GM23248 (cell line): ENCODE results near the gene FPGT. TPM values are rescaled to one million over a fixed set of nuclear protein-coding genes. Genes with fewer than 3 reads are reported as not detected.
A peak's percentile ranks its signal among the peaks of the same experiment; 100 is the strongest.
"Not testable (repeated sequence)": the region's sequence is repeated elsewhere in the genome, so short reads cannot be mapped to it uniquely, and the experiment has no call there.

Experiments
- DNase-seq: peaks from one replicate; pipeline ENCODE4 v3.0.0-alpha.2; 2015
- H2AFZ ChIP-seq: fragments of 200-600 bp; sonication (generic); 2 replicates; pipeline ENCODE4 v1.6.1; 2016; ENCODE audit warnings: antibody characterized with exemption
- H3F3A ChIP-seq: fragments of 200-600 bp; sonication (generic); 2 replicates; pipeline ENCODE4 v1.6.1; 2016; ENCODE audit warnings: mild to moderate bottlenecking, antibody characterized with exemption, mixed run types; ENCODE audit not compliant: insufficient read depth
- H3K27ac ChIP-seq: fragments of 200-600 bp; sonication (generic); 2 replicates; pipeline ENCODE4 v1.5.1; 2016; ENCODE audit warnings: mild to moderate bottlenecking
- H3K27me3 ChIP-seq: fragments of 200-600 bp; sonication (generic); replicated peaks from 2 replicates; pipeline ENCODE4 v1.6.1; 2016; ENCODE audit warnings: mild to moderate bottlenecking; ENCODE audit not compliant: insufficient read depth
- H3K36me3 ChIP-seq: fragments of 200-600 bp; sonication (generic); 2 replicates; pipeline ENCODE4 v1.6.1; 2016; ENCODE audit warnings: low read depth, mild to moderate bottlenecking
- H3K4me1 ChIP-seq: fragments of 200-600 bp; sonication (generic); 2 replicates; pipeline ENCODE4 v1.6.1; 2016; ENCODE audit warnings: mild to moderate bottlenecking; ENCODE audit not compliant: insufficient read depth
- H3K4me2 ChIP-seq: fragments of 200-600 bp; sonication (generic); one replicate; pipeline ENCODE4 v1.6.1; 2016; ENCODE audit warnings: mild to moderate bottlenecking; ENCODE audit not compliant: unreplicated experiment
- H3K4me3 ChIP-seq: fragments of 200-600 bp; sonication (generic); 2 replicates; pipeline ENCODE4 v1.5.1; 2016; ENCODE audit warnings: mild to moderate bottlenecking
- H3K79me2 ChIP-seq: fragments of 200-600 bp; sonication (generic); 2 replicates; pipeline ENCODE4 v1.6.1; 2016; ENCODE audit warnings: mild to moderate bottlenecking; ENCODE audit not compliant: insufficient read depth
- H3K9ac ChIP-seq: fragments of 200-600 bp; sonication (generic); 2 replicates; pipeline ENCODE4 v1.6.1; 2016; ENCODE audit warnings: mild to moderate bottlenecking
- H3K9me2 ChIP-seq: fragments of 200-600 bp; sonication (generic); 2 replicates; pipeline ENCODE4 v1.6.1; 2016; ENCODE audit warnings: mixed run types, mild to moderate bottlenecking, moderate library complexity; ENCODE audit not compliant: insufficient read depth
- H3K9me3 ChIP-seq: fragments of 200-600 bp; sonication (generic); one replicate; pipeline ENCODE4 v1.6.1; 2017; ENCODE audit warnings: low read depth
- H4K20me1 ChIP-seq: fragments of 200-600 bp; sonication (generic); 2 replicates; pipeline ENCODE4 v1.6.0; 2016; ENCODE audit not compliant: insufficient read depth
- EZH2 ChIP-seq: fragments of 200-600 bp; sonication (generic); IDR thresholded peaks from 2 replicates; pipeline ENCODE4 v1.6.1; 2018; ENCODE audit warnings: antibody characterized with exemption, mild to moderate bottlenecking; ENCODE audit not compliant: insufficient read depth, poor library complexity, severe bottlenecking
- EZH2phosphoT487 ChIP-seq: fragments of 200-600 bp; sonication (generic); IDR thresholded peaks from 2 replicates; pipeline ENCODE4 v1.6.1; 2018; ENCODE audit warnings: antibody characterized with exemption, moderate library complexity, mild to moderate bottlenecking, low read depth; ENCODE audit not compliant: insufficient read depth
- WGBS, 2 experiments: methylation state at CpG; one replicate each; pipeline ENCODE4 v1.1.6; 2015 to 2017; ENCODE audit warnings: low lambda C conversion rate in 2 of 2, low coverage in 1 of 2; ENCODE audit errors: missing lambda C conversion rate in 2 of 2; 5-methylcytosine and 5-hydroxymethylcytosine counted together
- in situ Hi-C: fragments of 300-500 bp; cut with MboI; formaldehyde crosslinking; loops from 2 replicates; pipeline ENCODE4 v1.15.0; 2020
- polyA plus RNA-seq: library from polyadenylated mRNA; unstranded; fragments of >200 nt; fragmentation: Nextera tagmentation; extraction: Ambion mirVana; gene quantifications from 2 replicates; pipeline ENCODE4 v1.2.1, GENCODE V29; 2016
- total RNA-seq: library from RNA; depleted of rRNA; stranded (reverse); fragments of >200 nt; shearing (Covaris generic); gene quantifications from 2 replicates; pipeline ENCODE4 v1.2.3, GENCODE V29; 2014; rRNA removed

The FPGT gene
- total RNA-seq (11.6 and 15.9 TPM in 2 replicates), polyA plus RNA-seq (10.3 and 10.7 TPM in 2 replicates)

DNA sequence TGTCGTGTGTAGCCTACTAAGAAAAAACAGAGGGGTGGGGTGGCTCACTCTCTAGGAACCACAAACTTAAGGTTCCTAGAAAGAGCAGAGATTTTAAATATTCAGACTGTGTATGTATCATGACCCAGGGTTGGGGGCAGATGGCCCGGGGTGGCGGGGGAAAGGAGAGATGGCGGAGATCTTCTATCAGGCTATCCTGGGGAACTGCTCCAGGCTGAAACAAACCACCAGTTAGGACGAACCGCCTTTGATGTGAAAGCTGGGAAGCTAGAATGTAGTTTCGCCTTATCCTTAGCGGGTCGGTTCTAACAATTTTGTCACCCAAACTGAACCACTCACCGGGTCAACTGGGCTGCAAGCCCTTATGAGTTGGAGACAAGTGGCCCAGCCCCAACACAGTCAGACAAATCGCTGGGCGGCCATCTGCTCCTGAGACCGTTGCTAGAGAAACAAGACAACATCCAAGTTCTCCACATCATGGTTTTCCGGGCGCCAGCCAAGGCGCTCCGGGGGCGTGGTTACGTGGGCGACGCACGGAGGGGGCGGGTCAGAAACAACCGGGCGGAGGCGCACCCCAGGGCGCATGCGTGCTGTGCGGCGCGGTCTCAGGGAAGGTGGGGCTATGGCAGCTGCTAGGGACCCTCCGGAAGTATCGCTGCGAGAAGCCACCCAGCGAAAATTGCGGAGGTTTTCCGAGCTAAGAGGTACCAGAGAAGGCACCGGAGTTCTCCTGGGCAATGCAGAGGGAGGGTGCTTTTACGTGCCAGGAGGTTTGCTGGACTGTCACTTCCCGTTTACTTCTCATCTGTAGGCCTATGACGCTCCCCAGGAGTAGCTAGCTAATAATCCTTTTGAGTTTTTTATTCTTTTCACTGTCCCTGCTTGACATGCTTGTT lies at the start of gene FPGT, which contains the start of gene LRRIQ3:
FPGT (plus strand) TSS at position 586 of the 896 bp plus-strand sequence; CDS start at position 623, 37 bp downstream.
LRRIQ3 (minus strand) TSS at position 520 of the 896 bp plus-strand sequence. CDS start 14,492 bp downstream, outside the sequence.
- Histone ChIP-seq H3K27ac (peak within 1 kb of the TSS; percentile 79), H2AFZ (peak within 1 kb of the TSS; percentile 97), H4K20me1 (no peaks in the 10 kb centered on the region), H3K4me2 (peak within 1 kb of the TSS; percentile 90), H3K36me3 (peaks cover 7% of the 10 kb centered on the region), H3K9ac (peak within 1 kb of the TSS; percentile 82), H3F3A (no peaks in the 10 kb centered on the region), H3K4me1 (peaks cover 13% of the 10 kb centered on the region), H3K4me3 (peak within 1 kb of the TSS; percentile 80), H3K79me2 (peaks cover 10% of the 10 kb centered on the region), H3K9me3 (no peaks in the 10 kb centered on the region), H3K9me2 (no peaks in the 10 kb centered on the region), H3K27me3 (no peaks in the 10 kb centered on the region)
- TF ChIP-seq EZH2 (no peak), EZH2phosphoT487 (no peak)
- in situ Hi-C loops: no loop called here
- DNase-seq: peak; percentile 98
- WGBS, 2 experiments: 3 to 5% methylated on average over 41 of the region's 41 CpGs

GRCh38 chr1:74160046-74160445 lies 38.0 kb upstream of the FPGT start:
- Histone ChIP-seq H3K4me1 (no peaks in the 10 kb centered on the region), H4K20me1 (no peaks in the 10 kb centered on the region), H3K9ac (no peak overlapping the region), H3K9me2 (no peaks in the 10 kb centered on the region), H3K4me3 (no peak overlapping the region), H2AFZ (no peak overlapping the region), H3K27me3 (no peaks in the 10 kb centered on the region), H3F3A (no peaks in the 10 kb centered on the region), H3K79me2 (no peaks in the 10 kb centered on the region), H3K36me3 (no peaks in the 10 kb centered on the region), H3K9me3 (no peaks in the 10 kb centered on the region), H3K27ac (no peak overlapping the region), H3K4me2 (no peak overlapping the region)
- no peak for DNase-seq
- WGBS, 2 experiments: 10 to 13% methylated on average over 2 of the region's 2 CpGs
- TF ChIP-seq EZH2 (no peak), EZH2phosphoT487 (no peak)
- in situ Hi-C loops: no loop called here

DNA sequence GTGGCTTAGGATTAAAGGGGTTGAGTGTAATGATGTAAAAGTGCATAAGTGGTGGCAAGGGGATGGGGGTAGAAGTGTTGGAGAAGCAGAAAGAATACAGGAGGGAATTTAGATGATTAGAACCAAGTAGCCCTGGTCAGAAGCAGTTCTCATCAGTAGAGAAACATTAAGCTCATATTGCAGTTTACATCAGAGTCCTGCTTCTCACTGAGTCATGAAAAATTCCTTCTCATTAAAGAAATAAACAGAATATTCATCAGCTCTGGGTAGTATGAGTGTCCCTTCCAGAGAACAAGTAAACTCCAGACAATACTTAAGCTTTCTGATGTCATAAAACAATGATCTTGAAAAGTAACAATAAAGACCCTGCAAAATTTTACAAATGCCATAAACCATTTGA lies 36.5 kb upstream of the FPGT start:
- Histone ChIP-seq H3K27me3 (no peaks in the 10 kb centered on the region), H3K36me3 (no peaks in the 10 kb centered on the region), H3K9ac (no peak overlapping the region), H3K4me2 (no peak overlapping the region), H4K20me1 (no peaks in the 10 kb centered on the region), H2AFZ (no peak overlapping the region), H3K9me2 (no peaks in the 10 kb centered on the region), H3K9me3 (no peaks in the 10 kb centered on the region), H3K4me3 (no peak overlapping the region), H3K79me2 (no peaks in the 10 kb centered on the region), H3F3A (no peaks in the 10 kb centered on the region), H3K27ac (no peak overlapping the region), H3K4me1 (no peaks in the 10 kb centered on the region)
- peak; percentile 20 for DNase-seq
- in situ Hi-C loops: no loop called here
- TF ChIP-seq EZH2: no peak
- TF ChIP-seq EZH2phosphoT487: no peak

GRCh38 chr1:74162333-74162732 lies 35.7 kb upstream of the FPGT start:
- Histone ChIP-seq H3K9ac (no peak overlapping the region), H3K27me3 (no peaks in the 10 kb centered on the region), H4K20me1 (no peaks in the 10 kb centered on the region), H3K4me1 (no peaks in the 10 kb centered on the region), H3K4me2 (no peak overlapping the region), H3K9me3 (no peaks in the 10 kb centered on the region), H3K4me3 (no peak overlapping the region), H3F3A (no peaks in the 10 kb centered on the region), H3K36me3 (no peaks in the 10 kb centered on the region), H2AFZ (no peak overlapping the region), H3K79me2 (no peaks in the 10 kb centered on the region), H3K27ac (no peak overlapping the region), H3K9me2 (no peaks in the 10 kb centered on the region)
- WGBS, 2 experiments: 40 to 41% methylated on average over 5 of the region's 5 CpGs
- DNase-seq: peak; percentile 10
- TF ChIP-seq EZH2phosphoT487: no peak
- TF ChIP-seq EZH2: no peak
- in situ Hi-C loops: no loop called here

- H3K27me3 ChIP-seq, H3K27ac ChIP-seq, H3K36me3 ChIP-seq, H3K4me2 ChIP-seq, H3K9me2 ChIP-seq, H3F3A ChIP-seq, in situ Hi-C loops, H2AFZ ChIP-seq, H3K79me2 ChIP-seq, DNase-seq, H4K20me1 ChIP-seq, H3K9me3 ChIP-seq, H3K4me3 ChIP-seq, H3K9ac ChIP-seq, H3K4me1 ChIP-seq: not testable (repeated sequence)
- 15 to 20% methylated on average over 1 of the region's 1 CpG for WGBS, 2 experiments
Measured at GRCh38 chr1:74174423-74174822, 23.6 kb upstream of the FPGT start.
